SU-DHL-6 (cell line): Measurements from ENCODE around the gene LRRC56.

Experiments
- H2AFZ ChIP-seq: fragments of 200-600 bp; sonication (generic); 2 replicates; pipeline ENCODE4 v1.6.1; 2014; ENCODE audit warnings: low read depth, mild to moderate bottlenecking, moderate library complexity, mixed read lengths, antibody characterized with exemption, low read length; ENCODE audit not compliant: severe bottlenecking
- H3F3A ChIP-seq: fragments of 200-600 bp; shearing (Covaris generic); 2 replicates; pipeline ENCODE4 v1.6.0; 2016; ENCODE audit warnings: antibody characterized with exemption, mild to moderate bottlenecking; ENCODE audit not compliant: insufficient read depth
- H3K27ac ChIP-seq: fragments of 200-600 bp; sonication (generic); 2 replicates; pipeline ENCODE4 v1.5.1; 2016; ENCODE audit warnings: low read depth, mild to moderate bottlenecking, low read length, moderate library complexity, mixed read lengths
- H3K27me3 ChIP-seq: fragments of 200-600 bp; sonication (generic), shearing (Covaris generic); 2 replicates; pipeline ENCODE4 v1.6.0; 2014; ENCODE audit warnings: mild to moderate bottlenecking, low read length
- H3K36me3 ChIP-seq: fragments of 200-600 bp; sonication (generic); 2 replicates; pipeline ENCODE4 v1.6.1; 2014; ENCODE audit warnings: mild to moderate bottlenecking, low read length, mixed read lengths
- H3K4me2 ChIP-seq: fragments of 300-600, 200-600 bp; shearing (Covaris generic), sonication (generic); 2 replicates; pipeline ENCODE4 v1.6.0; 2014; ENCODE audit warnings: low read length, low read depth, mild to moderate bottlenecking; ENCODE audit not compliant: poor library complexity, severe bottlenecking
- H3K4me3 ChIP-seq: fragments of 200-600 bp; sonication (generic); 2 replicates; pipeline ENCODE4 v1.5.1; 2014; ENCODE audit warnings: antibody characterized with exemption, low read length, mild to moderate bottlenecking, mixed read lengths; ENCODE audit not compliant: insufficient read depth, poor library complexity, severe bottlenecking
- H3K79me2 ChIP-seq: fragments of 200-600 bp; sonication (generic); 2 replicates; pipeline ENCODE4 v1.6.1; 2014; ENCODE audit warnings: mild to moderate bottlenecking, low read length, moderate library complexity; ENCODE audit not compliant: insufficient read depth
- H3K9ac ChIP-seq: fragments of 200-600 bp; sonication (generic); 2 replicates; pipeline ENCODE4 v1.7.0; 2014; ENCODE audit warnings: mild to moderate bottlenecking, low read length
- H3K9me2 ChIP-seq: fragments of 200-600 bp; sonication (generic); replicated peaks from 2 replicates; pipeline ENCODE4 v1.6.1; 2014; ENCODE audit warnings: low read length; ENCODE audit not compliant: insufficient read depth
- H3K9me3 ChIP-seq: fragments of 200-600 bp; sonication (generic); 2 replicates; pipeline ENCODE4 v1.6.1; 2014; ENCODE audit warnings: low read length, mixed read lengths; ENCODE audit not compliant: insufficient read depth
- H4K20me1 ChIP-seq: fragments of 200-600 bp; sonication (generic); 2 replicates; pipeline ENCODE4 v1.6.1; 2014; ENCODE audit warnings: low read depth, mild to moderate bottlenecking, antibody characterized with exemption, low read length, moderate library complexity, mixed read lengths
- EZH2phosphoT487 ChIP-seq: fragments of 200-600 bp; sonication (generic), shearing (Covaris generic); conservative IDR thresholded peaks from 2 replicates; pipeline ENCODE4 v1.6.1; 2018; ENCODE audit warnings: mild to moderate bottlenecking, antibody characterized with exemption, low read length, moderate library complexity, mixed read lengths
- TF ChIP-seq, protein P1 (sequence below): fragments of 200-600 bp; sonication (generic); IDR thresholded peaks from one replicate; pipeline ENCODE4 v1.5.1; 2017; ENCODE audit warnings: antibody characterized with exemption, mild to moderate bottlenecking, low read length, moderate library complexity; ENCODE audit not compliant: insufficient read depth, poor library complexity, severe bottlenecking

The LRRC56 gene

DNA sequence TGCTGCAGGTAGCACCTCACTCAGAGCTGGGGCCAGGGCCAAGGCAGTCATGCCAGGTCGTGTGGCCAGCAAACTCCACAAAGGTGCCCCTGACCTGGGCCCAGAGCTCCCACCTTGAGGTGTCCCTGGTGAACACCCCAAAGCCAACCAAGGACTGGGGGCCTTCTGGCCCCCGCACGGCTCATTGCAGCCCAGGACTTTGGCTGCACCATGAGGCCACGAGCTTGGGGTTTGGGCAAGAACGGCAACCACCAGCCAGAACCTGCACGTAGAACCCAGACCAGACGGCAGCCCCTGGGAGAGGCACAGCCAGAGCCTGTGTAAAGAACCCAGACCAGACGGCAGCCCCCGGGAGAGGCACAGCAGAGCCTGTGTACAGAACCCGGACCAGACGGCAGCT is 7.8 kb downstream of the LRRC56 start:
- no peaks in the 10 kb centered on the region for H4K20me1 ChIP-seq
- no peak overlapping the region for H3K4me2 ChIP-seq
- H3K27ac ChIP-seq = no peak overlapping the region
- H3K9me2 ChIP-seq = no peaks in the 10 kb centered on the region
- no peaks in the 10 kb centered on the region for H3K79me2 ChIP-seq
- H3K9ac ChIP-seq = no peak overlapping the region
- no peak overlapping the region for H2AFZ ChIP-seq
- H3F3A ChIP-seq = no peaks in the 10 kb centered on the region
- no peaks in the 10 kb centered on the region for H3K9me3 ChIP-seq
- H3K4me3 ChIP-seq = no peak overlapping the region
- no peaks in the 10 kb centered on the region for H3K36me3 ChIP-seq
- no peaks in the 10 kb centered on the region for H3K27me3 ChIP-seq
- TF ChIP-seq, protein P1, sequence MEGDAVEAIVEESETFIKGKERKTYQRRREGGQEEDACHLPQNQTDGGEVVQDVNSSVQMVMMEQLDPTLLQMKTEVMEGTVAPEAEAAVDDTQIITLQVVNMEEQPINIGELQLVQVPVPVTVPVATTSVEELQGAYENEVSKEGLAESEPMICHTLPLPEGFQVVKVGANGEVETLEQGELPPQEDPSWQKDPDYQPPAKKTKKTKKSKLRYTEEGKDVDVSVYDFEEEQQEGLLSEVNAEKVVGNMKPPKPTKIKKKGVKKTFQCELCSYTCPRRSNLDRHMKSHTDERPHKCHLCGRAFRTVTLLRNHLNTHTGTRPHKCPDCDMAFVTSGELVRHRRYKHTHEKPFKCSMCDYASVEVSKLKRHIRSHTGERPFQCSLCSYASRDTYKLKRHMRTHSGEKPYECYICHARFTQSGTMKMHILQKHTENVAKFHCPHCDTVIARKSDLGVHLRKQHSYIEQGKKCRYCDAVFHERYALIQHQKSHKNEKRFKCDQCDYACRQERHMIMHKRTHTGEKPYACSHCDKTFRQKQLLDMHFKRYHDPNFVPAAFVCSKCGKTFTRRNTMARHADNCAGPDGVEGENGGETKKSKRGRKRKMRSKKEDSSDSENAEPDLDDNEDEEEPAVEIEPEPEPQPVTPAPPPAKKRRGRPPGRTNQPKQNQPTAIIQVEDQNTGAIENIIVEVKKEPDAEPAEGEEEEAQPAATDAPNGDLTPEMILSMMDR = no peak
- TF ChIP-seq EZH2phosphoT487 = no peak

DNA sequence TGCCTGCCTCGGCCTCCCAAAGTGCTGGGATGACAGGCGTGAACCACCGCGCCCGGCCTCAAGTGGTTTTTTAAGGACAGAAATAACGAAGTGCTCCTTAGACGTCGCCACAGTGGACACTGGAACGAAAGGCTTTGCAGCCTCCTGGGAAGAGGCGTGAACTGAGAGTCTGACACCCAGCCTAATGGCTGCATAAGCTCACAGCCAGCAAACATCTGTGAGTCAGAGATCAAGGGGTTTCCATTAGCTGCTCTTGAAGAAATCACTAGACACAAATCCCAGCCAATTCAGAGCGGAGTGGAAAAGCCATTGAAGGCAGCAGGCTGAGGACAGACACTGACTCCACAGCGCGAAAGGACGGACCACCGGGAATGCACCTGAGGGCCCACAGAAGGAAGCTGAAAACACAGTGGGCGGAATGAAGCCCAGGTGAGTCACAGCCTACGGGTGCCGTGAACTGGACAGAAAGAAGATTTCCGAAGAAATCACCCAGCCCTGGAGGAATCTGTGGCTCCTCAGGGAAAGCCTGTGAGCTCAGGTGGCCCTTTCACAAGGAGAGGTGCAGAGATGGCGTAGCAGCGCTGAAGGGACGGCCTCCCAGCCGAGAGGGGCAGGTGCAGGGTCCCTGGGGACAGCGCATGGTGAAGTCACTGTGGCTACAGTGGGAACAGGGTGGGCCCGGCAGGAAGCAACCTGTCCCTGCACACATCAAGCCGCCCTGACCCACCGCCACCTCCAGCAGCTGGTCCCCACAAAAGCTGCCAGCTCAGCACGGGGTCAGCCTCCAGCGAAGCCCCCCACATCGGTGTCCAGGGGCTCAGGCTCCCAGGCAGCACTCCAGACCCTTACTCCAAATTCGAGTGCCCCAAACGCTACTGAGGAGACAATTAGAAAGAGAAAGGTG is 11.6 kb downstream of the LRRC56 start:
- no peak for TF ChIP-seq EZH2phosphoT487
- TF ChIP-seq, protein P1 = no peak
- no peak overlapping the region for H3K9ac ChIP-seq
- H3K79me2 ChIP-seq = no peaks in the 10 kb centered on the region
- H3K4me2 ChIP-seq = no peak overlapping the region
- H2AFZ ChIP-seq = no peak overlapping the region
- no peaks in the 10 kb centered on the region for H3K9me3 ChIP-seq
- no peaks in the 10 kb centered on the region for H4K20me1 ChIP-seq
- no peaks in the 10 kb centered on the region for H3K27me3 ChIP-seq
- no peaks in the 10 kb centered on the region for H3K9me2 ChIP-seq
- H3K4me3 ChIP-seq = no peak overlapping the region
- H3K27ac ChIP-seq = no peak overlapping the region
- H3F3A ChIP-seq = no peaks in the 10 kb centered on the region
- no peaks in the 10 kb centered on the region for H3K36me3 ChIP-seq

DNA sequence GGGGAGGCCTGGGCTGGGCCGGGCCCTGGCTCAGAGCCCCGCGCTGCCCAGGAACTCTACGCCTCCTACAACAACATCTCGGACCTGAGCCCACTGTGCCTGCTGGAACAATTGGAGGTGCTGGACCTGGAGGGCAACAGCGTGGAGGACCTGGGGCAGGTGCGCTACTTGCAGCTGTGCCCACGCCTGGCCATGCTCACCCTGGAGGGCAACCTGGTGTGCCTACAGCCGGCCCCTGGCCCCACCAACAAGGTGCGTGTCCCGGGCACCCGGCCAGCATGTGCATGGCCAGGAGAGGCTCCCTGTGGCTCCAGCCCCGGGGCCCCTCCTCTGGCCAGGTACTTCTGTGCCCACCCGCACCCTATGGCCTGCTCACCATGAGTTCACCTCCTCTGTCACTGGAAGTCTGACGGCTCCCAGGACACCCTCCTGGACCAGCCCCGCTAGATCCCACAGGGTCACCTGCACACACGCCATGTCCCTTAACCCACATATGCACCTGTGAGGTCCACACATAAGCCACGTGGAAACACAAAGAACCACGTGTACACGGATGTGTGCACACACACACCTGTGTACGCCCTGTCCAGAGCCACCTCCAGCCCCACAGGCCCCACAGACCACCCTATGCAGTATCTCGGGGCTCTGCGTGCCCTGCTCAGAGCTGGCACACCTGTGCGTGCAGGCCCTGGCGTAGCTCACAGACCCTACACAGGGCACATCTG is 12.9 kb downstream of the LRRC56 start:
- no peak for TF ChIP-seq EZH2phosphoT487
- TF ChIP-seq, protein P1 = no peak
- H3K79me2 ChIP-seq = no peaks in the 10 kb centered on the region

More for the DNA sequence above, 12.9 kb downstream of the LRRC56 start:
- Histone ChIP-seq H3K9me2 (no peaks in the 10 kb centered on the region), H3K9me3 (no peaks in the 10 kb centered on the region), H3K9ac (no peak overlapping the region), H3F3A (no peaks in the 10 kb centered on the region), H3K4me3 (no peak overlapping the region), H3K27me3 (no peaks in the 10 kb centered on the region), H3K27ac (no peak overlapping the region), H4K20me1 (no peaks in the 10 kb centered on the region), H3K36me3 (no peaks in the 10 kb centered on the region), H3K4me2 (no peak overlapping the region), H2AFZ (no peak overlapping the region)
